Stomach (tissue), 4 donors: ENCODE results near the gene EPHA7.

ENCODE experiments used
- CTCF ChIP-seq, 7 experiments: fragments of 450-650 bp in 4 of 7; fragments of 200-600 bp in 3 of 7; sonication (generic) in 3 of 7; IDR thresholded peaks; one replicate each; pipeline ENCODE4 v1.5.1; 2016 to 2019; ENCODE audit warnings: antibody characterized with exemption in 7 of 7, control low read depth in 2 of 7, mild to moderate bottlenecking in 1 of 7
- POLR2A ChIP-seq, 4 donors: fragments of 450-650 bp; IDR thresholded peaks; one replicate each; pipeline ENCODE4 v1.6.1; 2016; ENCODE audit warnings: antibody characterized with exemption in 4 of 4, control low read depth in 2 of 4, mild to moderate bottlenecking in 1 of 4, moderate library complexity in 1 of 4

GRCh38 chr6:93365445-93365844 is 53.9 kb downstream of the EPHA7 start:
- no peak for TF ChIP-seq CTCF (IDR thresholded peaks at IDR 0.05)
- TF ChIP-seq POLR2A (IDR thresholded peaks at IDR 0.05), result no peak
